ENCODE results near the gene LIN7A.

The LIN7A gene

DNA sequence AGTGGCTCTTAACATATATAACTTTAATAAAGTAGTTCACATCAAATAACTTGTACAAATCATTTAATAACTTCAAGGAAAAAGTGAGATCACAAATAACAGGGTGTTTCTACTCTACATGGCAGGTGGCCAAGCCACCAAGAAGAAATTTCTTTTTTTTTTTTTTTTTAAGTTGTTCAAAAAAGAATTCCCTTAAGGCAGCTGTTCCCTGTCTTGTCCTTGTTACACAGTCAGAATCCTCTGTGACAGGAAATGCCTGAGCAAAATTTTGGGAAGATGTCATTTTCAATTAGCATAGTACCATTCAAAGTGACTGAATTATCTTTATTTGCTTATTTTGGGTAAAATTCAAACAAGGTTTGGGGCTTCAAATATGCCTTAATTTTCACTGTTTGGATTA, 79.4 kb downstream of the LIN7A start:
- no peak for DNase-seq (ENCODE audit: low spot score)

GRCh38 chr12:80857311-80857710, 80.4 kb downstream of the LIN7A start:
- DNase-seq (ENCODE audit: low spot score) = no peak

DNA sequence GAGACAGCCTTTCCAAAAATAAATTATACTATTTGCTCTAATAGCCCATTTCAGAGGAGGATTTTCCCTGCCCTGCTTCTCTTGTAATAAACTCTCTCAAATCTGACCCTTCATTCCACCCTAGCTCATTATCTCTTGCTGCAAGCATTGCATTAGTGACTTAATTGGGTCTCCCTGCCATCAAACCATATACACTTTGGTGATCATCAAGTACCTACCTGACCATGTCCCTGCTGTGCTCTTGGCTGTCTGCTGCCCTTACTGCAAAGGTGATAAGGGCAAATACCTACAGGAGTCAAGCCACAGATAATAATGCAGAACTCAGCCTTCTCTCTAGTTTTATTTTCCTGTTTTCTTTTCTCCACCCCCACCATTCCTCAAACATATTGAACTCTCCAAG, 88.4 kb downstream of the LIN7A start:
- no peak for DNase-seq (ENCODE audit: low spot score)

DNA sequence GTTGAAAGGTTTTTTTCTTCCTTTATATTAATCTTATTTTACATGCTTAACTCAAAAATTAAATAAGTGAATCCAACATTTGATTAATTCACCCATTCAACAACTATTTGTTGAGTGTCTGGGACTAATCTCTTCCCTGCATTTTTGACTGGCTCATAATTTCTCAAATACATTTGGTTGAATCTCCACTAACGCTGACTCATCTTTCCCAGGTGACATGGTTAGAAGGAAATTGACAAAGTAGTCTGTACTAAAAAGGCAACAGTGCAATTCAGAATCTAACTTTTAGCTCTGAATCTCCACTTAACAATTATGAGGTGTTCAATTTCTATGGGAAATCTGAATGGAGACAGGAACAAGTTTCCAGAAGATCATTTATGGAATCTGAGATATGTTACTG, 88.9 kb downstream of the LIN7A start:
- no peak for DNase-seq (ENCODE audit: low spot score)

DNA sequence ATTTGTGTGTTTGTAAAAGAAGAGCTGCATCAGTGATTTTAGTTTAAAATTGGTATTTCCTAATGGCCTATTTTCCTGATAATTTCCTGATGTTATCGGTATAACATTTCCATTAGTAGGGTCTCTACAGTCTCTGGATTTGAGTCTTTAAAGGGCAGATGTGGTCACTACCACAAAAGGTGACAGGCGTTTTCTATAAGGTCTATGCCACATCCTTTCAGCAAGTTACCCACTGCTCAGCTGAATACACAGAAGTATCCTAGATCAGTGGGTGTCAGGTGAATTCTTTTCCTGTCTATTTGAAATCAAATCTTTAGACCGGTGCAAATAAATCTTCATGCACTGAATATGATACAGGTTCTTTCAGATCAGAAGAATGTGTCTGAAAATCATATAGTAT, 90.2 kb downstream of the LIN7A start:
- no peak for DNase-seq (ENCODE audit: low spot score)

- no peak for DNase-seq (ENCODE audit: low spot score)
Measured at GRCh38 chr12:80846952-80847351, 90.8 kb downstream of the LIN7A start.

GRCh38 chr12:80845639-80846038, 92.1 kb downstream of the LIN7A start:
- DNase-seq (ENCODE audit: low spot score) = no peak

- no peak for DNase-seq (ENCODE audit: low spot score)
Measured at GRCh38 chr12:80843969-80844368, 93.8 kb downstream of the LIN7A start.

DNA sequence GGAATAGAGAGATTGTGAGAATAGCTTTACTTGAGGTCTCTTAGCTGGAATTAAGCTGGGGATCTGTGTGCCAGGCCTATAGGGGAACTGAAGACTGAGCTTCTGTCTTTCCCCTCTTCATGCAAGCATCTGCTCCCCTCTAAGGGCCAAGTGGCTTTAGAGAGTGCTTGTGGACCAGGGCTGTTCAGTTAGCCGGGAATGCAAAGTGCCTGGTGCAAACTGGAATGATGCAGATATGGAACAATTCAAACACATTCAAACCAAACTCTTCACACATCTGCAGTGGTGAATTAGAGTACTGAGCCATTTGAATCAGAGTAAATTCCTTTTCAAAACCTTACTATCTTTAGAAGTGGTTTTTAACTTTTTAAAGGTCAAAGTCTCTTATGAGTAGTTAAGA, 99.0 kb downstream of the LIN7A start:
- no peak for DNase-seq (ENCODE audit: low spot score)

- no peak for DNase-seq (ENCODE audit: low spot score)
Measured at GRCh38 chr12:80838024-80838658, 99.6 kb downstream of the LIN7A start.

GRCh38 chr12:80837342-80837978, 100.3 kb downstream of the LIN7A start:
- DNase-seq (ENCODE audit: low spot score) = peak; percentile 64

DNA sequence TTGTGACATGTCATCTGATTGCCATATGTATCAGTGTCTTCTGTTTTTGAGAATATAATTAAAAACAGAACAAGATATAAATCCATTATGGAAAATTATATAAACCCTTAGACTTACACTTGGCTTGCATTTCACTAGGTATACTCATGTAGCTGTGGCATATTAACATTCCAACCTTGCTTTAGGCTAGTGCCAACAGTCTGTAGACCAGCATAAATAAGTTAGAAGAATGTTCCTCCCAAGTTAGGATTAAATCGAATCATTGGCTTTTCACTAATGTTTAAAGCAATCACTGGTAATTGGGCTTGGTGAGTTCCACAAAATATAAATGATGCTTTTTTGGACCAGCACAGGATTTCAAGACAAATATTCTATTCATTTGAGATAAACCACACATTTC, 103.0 kb downstream of the LIN7A start:
- DNase-seq (ENCODE audit: low spot score) = no peak

DNA sequence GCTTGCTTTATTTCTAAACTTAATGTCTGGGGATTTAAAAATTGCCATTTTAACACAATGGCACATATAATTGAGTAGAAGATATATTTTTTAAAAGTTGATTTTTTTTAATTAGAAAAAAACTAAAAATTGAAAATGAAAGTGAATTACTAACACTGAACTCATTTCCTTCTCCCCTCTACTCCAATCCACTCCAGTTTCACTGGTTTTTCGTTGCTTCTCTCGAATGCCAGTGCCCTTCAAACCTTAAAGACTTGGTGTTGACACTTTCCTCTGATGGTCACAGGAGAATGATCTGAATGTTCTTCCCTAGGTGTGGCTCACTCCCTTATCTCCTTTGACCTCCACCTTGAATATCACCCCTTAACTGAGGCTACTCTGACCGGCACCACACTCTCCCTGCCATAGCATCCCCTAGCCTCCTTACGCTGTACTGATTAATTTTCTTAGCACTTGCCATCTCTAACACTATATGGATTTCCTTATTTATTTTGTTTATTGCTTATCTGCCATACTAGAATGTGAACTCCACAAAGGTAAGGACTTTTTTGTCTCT, 107.1 kb downstream of the LIN7A start:
- no peak for DNase-seq (ENCODE audit: low spot score)

- no peak for DNase-seq (ENCODE audit: low spot score)
Measured at GRCh38 chr12:80829767-80830166, 108.0 kb downstream of the LIN7A start.

DNA sequence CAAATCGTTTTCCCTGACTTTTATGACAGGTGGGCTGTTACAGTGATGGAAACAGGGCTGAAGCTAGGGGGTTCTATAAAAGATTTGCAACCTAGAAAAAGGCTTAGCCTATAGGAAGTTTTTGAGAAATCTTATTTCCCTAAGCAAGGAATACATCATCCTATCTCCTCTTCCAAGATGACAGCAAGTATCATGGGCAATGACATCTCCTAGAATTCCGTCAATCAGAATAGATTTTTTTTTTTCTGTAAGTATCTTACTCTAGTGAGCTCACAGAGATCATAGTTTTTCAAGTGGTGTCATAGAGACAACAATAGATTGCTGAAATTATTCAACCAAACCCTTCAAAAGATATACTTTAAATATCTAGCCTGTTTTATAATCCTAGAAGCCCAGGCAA, 112.2 kb downstream of the LIN7A start:
- DNase-seq (ENCODE audit: low spot score) = no peak

DNA sequence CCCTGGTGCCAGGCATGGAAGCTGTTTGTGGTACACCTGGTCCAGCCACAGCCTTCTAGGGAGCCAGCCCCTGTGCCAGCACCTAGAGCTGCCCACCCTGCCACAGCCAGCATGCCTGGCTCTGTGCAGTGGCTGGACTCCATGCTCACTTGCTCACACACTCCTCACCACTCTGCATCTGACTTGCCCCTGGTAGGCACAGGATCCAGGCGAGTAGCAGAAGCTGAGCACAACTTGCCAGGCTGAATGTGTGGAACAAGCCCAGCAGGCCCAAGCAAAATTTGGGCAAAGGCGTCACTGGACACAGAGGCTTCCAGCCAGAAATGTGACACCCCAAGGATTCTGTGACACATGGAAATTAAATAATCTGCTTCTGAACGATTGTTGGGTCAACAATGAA, 114.3 kb downstream of the LIN7A start:
- no peak for DNase-seq (ENCODE audit: low spot score)

GRCh38 chr12:80821513-80822000, 116.2 kb downstream of the LIN7A start:
- DNase-seq (ENCODE audit: low spot score) = no peak

GRCh38 chr12:80818878-80819277, 118.9 kb downstream of the LIN7A start:
- DNase-seq (ENCODE audit: low spot score) = no peak

DNA sequence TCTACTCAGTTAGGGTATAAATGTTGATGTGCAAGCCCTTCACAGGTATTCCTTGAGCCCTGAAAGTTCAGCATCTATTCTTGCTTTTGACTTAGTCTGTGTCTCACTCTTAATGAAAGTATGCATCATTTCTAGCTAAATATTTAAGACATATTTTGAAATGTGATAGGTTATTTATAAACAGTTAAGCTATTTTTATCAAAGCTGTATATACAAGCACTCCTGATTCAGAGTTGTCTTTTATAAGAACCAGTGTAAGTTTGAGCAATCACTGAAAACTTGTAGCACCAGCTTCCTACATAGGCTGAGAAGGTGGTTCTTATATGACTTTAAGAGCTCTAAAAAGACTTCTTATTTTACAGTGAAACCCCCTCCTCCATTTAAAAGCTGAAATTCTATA, 122.4 kb downstream of the LIN7A start:
- no peak for DNase-seq (ENCODE audit: low spot score)

DNA sequence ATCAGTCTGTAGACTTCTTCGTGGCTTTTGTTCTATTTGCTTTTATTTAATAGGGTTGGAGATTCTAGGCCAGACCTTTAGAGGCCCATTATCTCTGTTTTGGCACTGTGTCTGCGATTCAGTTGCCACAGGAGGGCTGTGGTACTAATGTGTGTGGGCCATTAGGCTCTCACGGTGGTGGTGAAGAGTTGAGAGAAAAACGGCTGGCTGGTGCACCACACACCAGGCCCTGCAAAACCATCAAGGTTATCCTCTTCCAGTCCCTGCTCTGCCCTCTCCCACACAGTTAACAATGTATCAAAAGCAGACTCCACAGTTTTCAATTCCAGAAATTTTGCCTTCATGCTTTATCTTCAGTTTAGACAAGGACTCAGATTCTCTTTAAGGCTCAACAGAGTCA, 123.3 kb downstream of the LIN7A start:
- DNase-seq (ENCODE audit: low spot score) = no peak

GRCh38 chr12:80813820-80814219, 123.9 kb downstream of the LIN7A start:
- no peak for DNase-seq (ENCODE audit: low spot score)

DNA sequence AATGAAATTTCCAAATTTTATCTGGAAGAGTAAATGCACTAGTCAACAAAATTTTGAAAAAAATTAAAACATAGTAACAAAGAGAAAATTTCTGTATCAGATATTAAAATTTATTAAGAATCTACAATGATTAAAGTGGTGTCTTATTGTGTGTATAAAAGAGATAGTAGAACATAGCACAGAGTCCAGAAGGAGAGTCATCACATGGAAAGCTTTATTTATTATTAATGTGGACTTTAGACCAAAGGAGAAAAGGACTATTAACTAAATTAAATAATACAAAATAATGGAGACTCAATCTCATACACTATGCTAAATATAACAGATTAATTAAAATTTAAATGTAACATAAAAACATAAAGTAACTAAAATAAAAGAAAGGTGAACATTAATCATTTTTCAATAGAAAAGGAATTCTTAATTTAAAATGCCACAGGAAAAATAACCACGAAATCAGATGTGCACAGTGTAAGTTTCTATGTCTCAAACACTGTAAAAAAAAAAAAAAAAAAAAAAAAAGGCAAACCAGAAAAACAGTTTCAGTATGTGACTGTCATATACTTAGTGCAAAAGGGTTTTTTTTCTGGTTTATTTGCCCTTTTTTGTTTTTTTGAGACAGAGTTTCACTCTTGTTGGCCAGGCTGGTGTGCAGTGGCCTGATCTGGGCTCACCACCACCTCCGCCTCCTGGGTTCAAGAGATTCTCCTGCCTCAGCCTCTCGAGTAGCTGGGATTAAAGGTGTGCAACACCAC, 125.6 kb downstream of the LIN7A start:
- DNase-seq (ENCODE audit: low spot score) = no peak

DNA sequence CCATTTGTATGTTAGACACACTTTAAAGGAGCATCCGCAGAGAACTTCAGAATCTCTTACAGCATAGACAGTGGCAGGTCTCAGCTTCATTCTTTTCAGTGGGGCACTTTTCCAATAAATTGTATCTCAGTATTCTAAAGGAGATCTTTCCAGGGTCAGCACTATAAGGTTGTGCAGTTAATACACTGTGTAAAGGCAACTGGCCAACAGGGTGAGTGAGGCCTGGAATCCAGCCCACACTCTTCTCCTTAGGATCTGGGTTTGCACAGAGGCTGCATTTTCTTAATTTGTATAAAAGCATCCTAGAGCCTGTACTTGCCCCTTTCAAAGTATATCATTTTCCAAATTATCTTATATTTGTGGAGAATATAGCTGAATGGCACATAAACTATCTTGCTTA, 126.9 kb downstream of the LIN7A start:
- no peak for DNase-seq (ENCODE audit: low spot score)
